ENCODE results near the gene RAB29.

RAB29 gene

DNA sequence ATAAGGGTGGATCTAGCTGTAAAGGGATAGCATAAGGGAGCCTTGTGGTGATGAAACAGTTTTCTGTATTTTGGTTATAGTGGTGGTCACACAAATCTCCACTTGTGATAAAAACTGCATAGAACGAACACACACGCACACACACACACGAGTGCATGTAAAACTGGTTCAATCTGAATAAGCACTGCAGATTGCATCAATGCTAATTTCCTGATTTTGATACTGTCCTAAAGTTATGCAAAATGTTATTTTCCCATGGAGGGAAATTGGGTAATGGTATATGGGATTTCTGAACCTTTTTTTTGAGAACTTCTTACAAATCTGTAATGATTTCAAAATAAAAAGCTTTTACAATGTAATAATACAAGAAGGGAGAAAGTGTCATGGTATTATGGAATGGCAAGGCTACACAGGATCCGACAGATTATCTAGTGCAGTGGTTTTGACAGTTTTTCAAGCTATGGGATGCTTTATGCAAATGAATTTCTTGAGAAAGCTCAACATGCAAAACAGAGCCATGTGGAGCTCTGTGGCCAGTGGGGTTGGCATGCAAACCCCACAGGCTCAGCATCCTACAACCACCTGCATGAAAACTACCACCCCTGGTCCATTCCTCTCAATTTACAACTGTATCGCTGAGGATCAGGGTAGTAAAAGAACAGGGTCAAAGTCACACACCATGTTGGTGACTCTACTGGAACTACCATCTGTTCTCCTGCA is 18.9 kb upstream of the RAB29 start:
- no peak for DNase-seq

- DNase-seq: no peak
Measured at GRCh38 chr1:205792961-205793673, 17.8 kb upstream of the RAB29 start.

DNA sequence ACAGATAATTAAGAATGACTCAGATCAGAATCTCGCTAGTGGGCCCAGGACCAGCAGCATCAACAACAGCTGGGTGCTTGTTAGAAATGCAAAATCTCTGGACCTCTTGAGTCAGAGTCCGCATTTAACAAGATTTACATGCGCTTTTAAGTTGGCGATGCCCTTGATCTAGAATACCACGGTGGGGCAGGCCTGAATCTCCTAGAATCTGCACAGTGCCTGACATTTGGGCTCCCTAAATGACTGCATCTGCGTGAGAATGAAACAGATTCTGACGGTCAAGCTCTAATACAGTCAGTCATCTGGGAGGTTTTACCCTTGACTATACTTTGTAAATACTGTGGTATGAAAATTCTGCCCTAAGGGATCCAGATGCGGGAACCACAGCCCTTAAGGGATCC is 17.2 kb upstream of the RAB29 start:
- no peak for DNase-seq

- peak; percentile 85 for DNase-seq
Measured at GRCh38 chr1:205791568-205792180, 16.4 kb upstream of the RAB29 start.

DNA sequence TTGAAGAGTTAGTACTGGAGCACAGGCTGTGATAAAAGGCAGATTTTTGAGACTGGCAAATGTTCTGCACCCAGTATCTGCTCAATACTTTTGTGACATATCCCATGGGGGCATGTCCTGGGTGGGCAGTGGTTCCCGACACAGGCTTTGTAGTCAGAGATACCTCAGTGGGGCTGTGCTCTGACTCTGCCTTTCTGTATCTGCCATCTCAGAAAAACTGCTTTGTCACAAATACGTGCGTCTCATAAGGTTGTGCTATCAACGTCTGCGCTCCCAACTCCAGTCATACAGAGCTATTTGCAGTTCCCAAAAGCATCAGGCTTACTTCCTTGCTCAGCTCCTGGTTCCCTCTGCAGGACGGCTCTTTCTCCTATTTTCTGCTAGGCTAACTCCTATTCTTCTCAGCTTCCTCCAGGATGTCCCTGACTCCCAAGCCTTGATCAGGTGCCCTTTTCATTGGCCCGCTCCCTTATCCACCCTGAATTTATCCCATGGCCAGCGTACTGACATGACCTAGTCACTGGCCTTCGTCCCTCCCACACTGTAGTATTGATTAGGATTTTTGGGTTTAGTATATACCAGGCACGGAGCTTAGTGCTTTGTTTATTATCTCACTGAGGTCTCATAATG is 12.1 kb upstream of the RAB29 start:
- no peak for DNase-seq

GRCh38 chr1:205786601-205787000 is 11.3 kb upstream of the RAB29 start:
- no peak for DNase-seq

DNA sequence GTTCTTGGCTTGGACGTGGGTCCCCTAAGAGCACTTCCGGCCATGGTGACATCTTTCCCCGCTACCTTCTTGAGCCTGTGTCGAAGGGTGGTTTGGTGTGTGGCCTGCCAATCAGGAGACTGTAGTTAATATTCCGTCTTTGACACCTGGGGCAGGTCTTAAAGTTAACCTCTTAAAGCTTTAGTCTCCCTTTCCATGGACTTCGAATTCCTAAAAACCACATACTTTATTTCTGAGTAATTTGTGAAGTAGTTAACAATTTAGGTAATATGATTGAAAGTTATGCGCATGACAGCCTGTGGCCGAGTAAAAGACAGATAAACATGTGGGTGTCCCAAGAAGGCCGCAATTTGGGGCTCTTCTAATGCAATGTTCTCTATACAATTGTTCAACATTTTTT is 10.2 kb upstream of the RAB29 start:
- no peak for DNase-seq

DNA sequence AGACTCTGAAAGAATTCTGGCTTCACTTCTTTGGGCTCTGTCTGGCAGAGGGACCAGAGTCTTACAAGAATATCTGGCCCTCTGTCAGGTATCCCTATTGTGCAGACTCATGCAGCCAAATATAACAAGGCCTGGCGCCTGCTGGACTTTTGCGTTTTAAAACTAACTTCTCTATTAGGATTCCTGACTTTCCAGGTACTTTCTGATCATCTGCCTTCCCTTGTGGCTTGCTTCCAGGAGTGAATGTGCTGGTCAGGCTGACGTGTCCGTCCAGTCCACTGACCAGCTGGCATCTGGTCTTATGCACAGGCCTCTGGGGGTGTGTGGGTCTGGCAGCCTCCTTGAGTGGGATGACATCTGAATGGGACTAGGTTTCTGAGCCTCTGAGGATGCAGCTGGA is 8.6 kb upstream of the RAB29 start:
- DNase-seq: no peak

DNA sequence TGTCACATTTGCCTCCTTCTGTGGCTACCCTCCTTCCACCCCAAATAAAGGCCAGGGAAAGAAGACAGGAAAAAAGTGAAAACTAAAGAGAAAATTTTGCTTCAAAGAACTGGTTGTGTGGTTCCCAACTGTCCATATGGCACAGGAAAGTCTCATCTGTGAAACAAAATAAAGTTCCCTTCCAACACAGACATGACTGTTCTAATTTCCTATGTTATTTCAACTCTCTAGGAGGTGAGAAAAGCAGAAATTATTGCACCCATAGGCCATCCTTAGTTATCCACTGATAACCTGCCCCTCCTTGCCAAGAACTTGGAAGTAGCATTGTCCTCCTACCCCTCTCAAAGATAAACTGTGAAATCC is 8.1 kb upstream of the RAB29 start:
- no peak for DNase-seq

DNA sequence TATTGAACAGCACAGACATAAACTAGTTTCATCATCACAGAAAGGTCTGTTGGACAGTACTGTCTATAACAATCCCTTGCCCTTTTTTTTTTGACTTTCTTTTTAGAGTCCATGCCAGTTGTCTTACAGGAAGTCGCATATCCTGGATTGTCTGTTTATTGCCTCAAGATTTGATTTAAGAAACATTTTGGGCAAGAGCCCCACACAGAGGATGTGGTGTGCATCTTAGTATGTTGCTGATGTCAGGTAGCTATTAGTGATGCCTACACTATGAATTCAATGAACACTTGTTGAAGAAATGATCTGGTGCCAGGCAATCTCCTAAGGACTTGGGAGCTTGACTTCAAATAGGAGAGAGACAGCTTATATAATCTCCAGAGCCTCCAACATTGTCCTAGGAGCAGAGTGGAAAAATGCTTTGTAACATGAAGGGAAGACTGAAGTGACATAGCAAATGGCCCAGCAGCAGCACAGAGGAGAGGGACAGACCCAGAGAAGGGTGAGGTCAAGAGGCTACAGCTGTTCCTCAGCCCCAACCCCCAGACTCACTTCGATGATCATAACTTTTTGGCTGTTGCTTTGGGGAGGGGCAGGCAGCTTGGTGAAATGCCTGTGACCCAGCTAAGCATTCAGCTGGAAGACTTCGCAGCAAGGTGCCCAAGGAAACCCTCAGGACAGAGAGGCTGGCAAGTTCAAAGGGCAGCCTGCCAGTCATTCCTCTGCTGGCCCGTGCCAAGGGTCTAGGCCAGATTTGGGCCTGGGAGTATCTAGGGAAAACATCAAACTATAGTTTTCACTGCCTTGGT is 7.5 kb upstream of the RAB29 start:
- no peak for DNase-seq

- no peak for DNase-seq
Measured at GRCh38 chr1:205780335-205780734, 5.1 kb upstream of the RAB29 start.

GRCh38 chr1:205777994-205778393 is 2.7 kb upstream of the RAB29 start:
- peak; percentile 61 for DNase-seq

DNA sequence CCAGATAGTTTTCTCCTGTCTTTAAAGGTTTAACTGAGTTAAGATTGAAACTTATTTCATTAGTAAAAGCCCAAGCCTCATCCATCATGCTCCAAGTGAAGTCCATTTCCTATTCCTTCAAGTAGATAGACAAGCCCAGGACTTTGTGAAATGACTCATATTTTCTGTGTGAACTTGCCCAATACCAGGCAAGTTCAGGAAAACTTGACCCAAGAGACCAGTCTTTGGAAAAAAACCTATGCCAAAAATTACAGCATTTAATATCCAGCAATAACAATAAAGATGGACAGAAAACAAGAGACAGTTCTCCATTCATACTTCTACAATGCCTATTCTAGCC is 405 bp upstream of the RAB29 start:
- no peak for DNase-seq

DNA sequence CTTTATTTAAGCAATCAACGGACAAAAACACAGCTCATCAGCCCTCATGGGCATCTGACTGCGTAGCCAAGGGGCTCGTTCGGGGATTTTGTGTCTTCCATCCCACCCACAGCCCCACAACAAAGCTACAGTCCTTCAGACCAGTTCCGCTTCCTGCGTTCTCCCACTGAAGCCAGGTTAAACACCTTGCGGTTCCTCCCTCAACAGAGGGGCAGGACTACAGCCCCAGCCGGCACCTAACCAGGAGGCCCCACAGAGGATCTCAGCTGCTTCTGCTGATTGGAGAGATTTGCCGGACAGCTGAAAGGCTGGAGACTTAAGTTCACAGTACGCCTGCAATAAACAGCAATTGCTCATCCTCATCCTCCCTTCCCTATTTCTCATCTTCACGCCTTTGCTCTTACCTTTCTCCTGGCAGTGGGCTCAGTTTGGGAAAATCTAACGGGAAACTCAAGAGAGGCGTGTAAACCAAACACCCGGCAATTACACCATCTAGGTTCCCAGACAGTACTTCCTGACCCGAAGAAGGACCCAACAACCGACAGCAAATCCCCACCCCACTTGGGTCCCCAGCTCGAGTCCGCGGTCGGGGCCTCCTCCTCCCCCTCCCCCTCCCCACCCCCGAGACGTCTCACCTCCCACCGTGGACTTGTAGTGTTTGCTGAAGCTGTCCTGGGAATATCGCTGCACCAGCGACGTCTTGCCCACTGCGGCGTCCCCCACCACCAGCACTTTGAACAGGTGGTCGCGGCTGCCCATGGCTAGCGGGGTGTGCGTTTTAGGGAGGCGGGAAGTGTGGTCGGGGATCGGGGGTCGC is 876 bp downstream of the RAB29 start:
- DNase-seq: peak; percentile 27

DNA sequence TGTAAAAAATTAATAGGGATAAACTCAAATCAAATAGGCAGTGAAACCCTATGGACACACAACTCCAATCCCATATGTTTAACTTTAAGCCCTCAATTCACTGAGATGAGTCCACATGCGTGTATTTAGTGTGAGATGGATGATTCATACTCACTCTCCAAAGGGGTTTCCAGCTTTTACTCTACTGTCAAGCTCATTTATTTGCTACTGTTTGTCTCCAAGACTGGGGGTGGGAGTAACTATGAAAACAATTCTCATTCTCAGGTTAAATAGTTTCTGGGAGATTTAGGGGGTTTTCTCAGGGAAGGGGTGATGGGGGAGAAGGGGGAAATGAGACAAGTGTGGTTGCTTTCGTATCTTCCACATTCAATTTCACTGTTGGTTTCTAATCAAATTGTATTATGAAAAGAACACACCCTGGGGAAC is 2.7 kb downstream of the RAB29 start:
- no peak for DNase-seq

- DNase-seq: no peak
Measured at GRCh38 chr1:205770618-205771017, 4.7 kb downstream of the RAB29 start.

DNA sequence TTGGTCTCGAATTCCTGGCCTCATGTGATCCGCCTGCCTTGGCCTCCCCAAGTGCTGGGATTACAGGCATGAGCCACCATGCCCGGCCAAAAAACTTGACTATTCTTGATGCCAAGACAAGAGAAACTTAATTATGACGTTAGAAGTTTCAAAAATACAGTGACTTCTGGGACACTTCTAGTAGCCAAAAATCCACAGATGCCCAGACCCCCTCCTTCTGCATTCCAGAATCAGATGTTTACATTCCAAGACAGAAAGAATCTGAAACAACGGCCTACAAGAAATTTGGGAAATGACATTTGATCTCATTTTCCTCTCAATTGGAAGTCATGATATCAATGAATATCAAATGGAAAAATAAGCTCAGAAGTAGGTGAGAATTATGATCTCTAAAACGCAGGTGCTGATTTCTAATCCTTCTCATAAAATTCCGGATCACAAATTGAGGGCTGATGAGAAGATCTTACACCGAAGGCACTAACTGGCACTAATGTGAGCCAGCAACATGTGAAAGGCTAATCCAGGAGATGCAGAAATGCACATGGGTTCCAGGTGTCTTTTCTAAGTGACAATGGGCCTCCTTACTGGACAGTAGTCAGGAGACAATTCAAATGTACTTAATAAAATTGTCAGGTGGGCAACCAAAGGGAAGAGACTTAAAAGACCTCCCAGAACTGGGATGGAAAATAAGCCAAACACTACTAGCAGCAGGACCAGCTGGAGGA is 5.5 kb downstream of the RAB29 start:
- DNase-seq: no peak

DNA sequence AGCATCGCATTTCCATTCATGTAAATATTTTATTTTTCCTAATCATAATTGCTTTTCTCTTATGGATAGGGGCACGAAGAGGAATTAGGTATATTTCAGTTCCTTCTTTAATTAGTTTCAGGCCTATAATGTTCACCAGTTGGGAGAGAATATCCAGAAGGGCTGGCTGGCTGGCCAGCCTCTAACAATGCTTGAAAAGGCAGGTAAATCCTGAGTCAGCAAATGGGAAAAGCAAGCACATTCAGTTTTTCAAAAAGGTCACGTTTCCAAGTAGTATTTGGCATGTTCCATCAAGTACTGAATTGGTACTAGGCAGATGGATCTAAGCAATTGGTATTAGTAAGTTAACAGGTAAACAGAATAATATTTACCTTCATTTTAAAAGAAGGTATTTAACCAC is 8.0 kb downstream of the RAB29 start:
- no peak for DNase-seq

- no peak for DNase-seq
Measured at GRCh38 chr1:205766570-205766969, 8.7 kb downstream of the RAB29 start.

GRCh38 chr1:205766038-205766437 is 9.2 kb downstream of the RAB29 start:
- no peak for DNase-seq

DNA sequence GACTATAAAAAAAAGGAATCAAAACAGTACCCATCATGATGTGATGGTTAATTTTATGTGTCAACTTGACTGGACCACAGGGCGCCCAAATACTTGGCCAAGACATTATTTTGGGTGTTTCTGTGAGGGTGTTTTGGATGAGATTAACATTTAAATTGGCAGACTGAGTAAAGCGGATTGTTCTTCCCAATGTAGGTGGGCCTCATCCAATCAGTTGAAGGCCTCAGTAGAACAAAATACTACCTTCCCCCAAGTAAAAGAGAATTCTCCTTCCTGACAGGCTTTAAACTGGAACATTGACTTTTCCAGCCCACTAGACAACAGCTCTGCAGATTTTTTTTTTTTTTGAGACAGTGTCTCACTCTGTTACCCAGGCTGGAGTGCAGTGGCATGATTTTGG is 10.7 kb downstream of the RAB29 start:
- no peak for DNase-seq

- no peak for DNase-seq
Measured at GRCh38 chr1:205763980-205764379, 11.3 kb downstream of the RAB29 start.
